ENCODE measurements around the gene CLDN24. TPM values are rescaled to one million over a fixed set of nuclear protein-coding genes. Genes with fewer than 3 reads are reported as not detected.
A peak's percentile ranks its signal among the peaks of the same experiment; 100 is the strongest.

CLDN24 gene
- total and polyA plus RNA-seq, 8 donors = 0.25 TPM; not detected in 7

DNA sequence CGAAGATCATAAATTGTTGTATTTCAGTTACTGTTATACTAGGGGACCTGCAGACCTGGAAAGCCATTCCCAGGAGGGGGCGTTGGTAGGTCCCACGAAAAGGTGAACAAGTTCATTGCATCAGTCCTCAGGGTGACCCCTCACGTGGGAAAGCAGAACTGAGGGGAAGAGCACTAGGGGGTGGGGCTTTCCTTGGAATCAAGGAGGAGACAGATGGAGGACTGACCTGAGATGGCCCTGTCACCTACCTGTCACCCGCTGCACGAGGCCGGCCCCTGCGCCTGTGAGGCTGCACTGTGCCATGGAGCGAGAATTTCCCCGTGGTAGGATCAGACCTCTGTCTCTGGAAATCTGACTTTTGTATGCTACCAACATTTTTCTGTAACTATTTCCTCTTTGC is 41.8 kb upstream of the CLDN24 start:
- no peak overlapping the region for H3K4me3 ChIP-seq
- H3K27me3 ChIP-seq = no peaks in the 10 kb centered on the region
- H3K36me3 ChIP-seq = no peaks in the 10 kb centered on the region
- H3K4me1 ChIP-seq = no peaks in the 10 kb centered on the region
- H3K27ac ChIP-seq = no peak overlapping the region
- H3K9me3 ChIP-seq = no peaks in the 10 kb centered on the region
- DNase-seq = no peak
- intact Hi-C loops (cut with DNase I; ENCODE audit: low total_unique reads) = no loop called here
- 73 to 81% (median 78%) methylated on average over 10 of the region's 10 CpGs for WGBS, 5 donors
- TF ChIP-seq CTCF (IDR thresholded peaks at IDR 0.05) (no peak), POLR2AphosphoS5 (IDR thresholded peaks at IDR 0.05) (no peak), POLR2A (IDR thresholded peaks at IDR 0.05) (no peak), EP300 (IDR thresholded peaks at IDR 0.05) (no peak)

DNA sequence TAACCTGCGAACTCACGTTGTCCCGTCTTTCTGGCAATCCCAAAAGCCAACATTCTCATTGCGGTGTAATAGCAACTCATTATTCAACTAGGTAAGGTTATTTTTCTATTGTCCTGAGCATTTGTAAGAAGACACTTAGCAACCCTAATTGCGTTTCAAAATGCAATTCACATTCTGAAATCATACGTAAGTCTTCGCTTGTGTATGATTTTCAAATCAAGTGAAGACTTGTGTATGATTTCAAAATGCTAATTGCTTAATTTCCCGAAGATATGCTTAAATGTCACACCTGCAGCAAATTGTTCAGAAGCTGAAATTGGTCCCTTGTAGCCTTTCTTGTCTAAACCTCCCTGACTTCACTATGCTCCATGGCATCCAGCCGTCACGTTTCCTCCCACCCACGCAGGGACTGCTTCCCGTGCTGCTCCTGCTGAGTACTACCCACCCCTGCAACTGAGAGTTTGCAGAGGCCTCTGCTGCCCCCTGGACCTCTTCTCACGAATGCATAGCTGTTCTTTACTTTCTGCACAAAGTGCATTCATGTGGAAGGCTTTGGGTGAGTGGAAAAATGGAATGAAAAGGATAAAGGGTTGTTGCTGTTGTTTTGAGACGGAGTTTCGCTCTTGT is 40.8 kb upstream of the CLDN24 start:
- WGBS, 5 donors = 68 to 75% (median 74%) methylated on average over 15 of the region's 15 CpGs
- DNase-seq = peak in 1 of 2 donors; percentile 37
- no peaks in the 10 kb centered on the region for H3K4me1 ChIP-seq
- H3K27ac ChIP-seq = no peak overlapping the region
- no peak overlapping the region for H3K4me3 ChIP-seq
- no peaks in the 10 kb centered on the region for H3K9me3 ChIP-seq
- no peaks in the 10 kb centered on the region for H3K27me3 ChIP-seq
- intact Hi-C loops (cut with DNase I; ENCODE audit: low total_unique reads) = no loop called here
- TF ChIP-seq POLR2A (IDR thresholded peaks at IDR 0.05) = no peak
- TF ChIP-seq CTCF (IDR thresholded peaks at IDR 0.05) = no peak
- no peak for TF ChIP-seq EP300 (IDR thresholded peaks at IDR 0.05)
- no peak for TF ChIP-seq POLR2AphosphoS5 (IDR thresholded peaks at IDR 0.05)
- H3K36me3 ChIP-seq = no peaks in the 10 kb centered on the region

DNA sequence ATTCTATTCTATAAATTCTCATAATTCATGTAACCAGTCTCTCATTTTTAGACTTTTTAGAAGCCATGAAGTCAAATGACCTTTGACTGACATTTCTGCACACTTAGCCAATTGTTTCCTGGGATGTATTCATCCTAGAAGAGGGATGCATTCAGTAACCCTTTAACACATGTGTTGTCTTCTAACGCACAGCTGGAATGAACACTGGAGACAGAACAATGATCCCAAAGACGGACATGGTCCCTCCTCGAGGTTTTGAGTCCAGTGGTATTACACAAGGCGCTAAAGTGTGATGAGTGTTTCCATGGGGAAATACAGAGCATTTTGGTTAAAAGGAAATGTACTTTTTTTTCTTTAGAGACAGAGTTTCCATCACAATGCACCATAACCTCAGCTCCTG is 39.8 kb upstream of the CLDN24 start:
- intact Hi-C loops (cut with DNase I; ENCODE audit: low total_unique reads) = no loop called here
- H3K27me3 ChIP-seq = no peaks in the 10 kb centered on the region
- no peaks in the 10 kb centered on the region for H3K9me3 ChIP-seq
- H3K4me3 ChIP-seq = no peak overlapping the region
- no peak overlapping the region for H3K27ac ChIP-seq
- 92 to 97% (median 95%) methylated on average over 4 of the region's 4 CpGs for WGBS, 5 donors
- no peak for TF ChIP-seq CTCF (IDR thresholded peaks at IDR 0.05)
- TF ChIP-seq POLR2A (IDR thresholded peaks at IDR 0.05) = no peak
- no peak for TF ChIP-seq POLR2AphosphoS5 (IDR thresholded peaks at IDR 0.05)
- no peak for TF ChIP-seq EP300 (IDR thresholded peaks at IDR 0.05)
- no peak for DNase-seq
- H3K4me1 ChIP-seq = no peaks in the 10 kb centered on the region
- H3K36me3 ChIP-seq = no peaks in the 10 kb centered on the region

DNA sequence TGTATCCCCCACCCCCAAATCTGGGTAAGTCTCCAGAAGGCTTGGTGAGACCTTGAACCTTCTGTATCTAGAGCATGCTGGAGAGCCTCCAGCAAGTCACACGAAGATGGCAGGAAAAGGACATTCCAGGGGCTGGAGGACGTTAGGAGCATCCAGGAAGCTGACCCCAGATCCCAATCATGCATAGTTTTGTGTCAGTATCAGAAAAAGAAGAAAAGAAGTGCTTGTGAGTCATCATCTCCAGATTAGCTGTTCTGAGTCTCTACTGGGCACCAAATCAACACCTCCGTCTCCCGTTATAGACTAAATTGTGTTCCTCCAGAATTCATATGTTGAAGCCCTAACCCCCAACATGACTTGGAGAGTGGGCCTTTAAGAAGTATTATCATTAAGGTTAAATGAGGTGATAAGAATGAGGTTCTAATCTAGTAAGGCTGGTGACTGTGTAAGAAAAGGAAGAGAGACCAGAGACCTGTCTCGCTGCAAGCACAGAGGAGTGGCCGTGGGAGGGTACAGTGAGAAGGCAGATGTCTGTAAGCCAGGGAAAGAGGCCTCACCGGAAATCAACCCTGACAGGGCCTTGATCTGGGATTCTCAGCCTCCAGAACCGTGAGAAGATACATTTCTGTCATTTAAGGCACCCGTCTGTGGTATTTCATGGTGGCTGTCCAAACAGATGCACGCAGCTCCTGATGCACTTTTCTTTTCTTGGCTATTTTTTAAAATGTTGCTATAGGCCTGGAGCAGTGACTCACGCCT is 38.1 kb upstream of the CLDN24 start:
- no peak for DNase-seq
- WGBS, 5 donors = 67 to 73% (median 71%) methylated on average over 11 of the region's 11 CpGs
- H3K27ac ChIP-seq = no peak overlapping the region
- intact Hi-C loops (cut with DNase I; ENCODE audit: low total_unique reads) = no loop called here
- no peak for TF ChIP-seq EP300 (IDR thresholded peaks at IDR 0.05)
- TF ChIP-seq POLR2A (IDR thresholded peaks at IDR 0.05) = no peak
- no peak for TF ChIP-seq POLR2AphosphoS5 (IDR thresholded peaks at IDR 0.05)
- TF ChIP-seq CTCF (IDR thresholded peaks at IDR 0.05) = no peak
- no peaks in the 10 kb centered on the region for H3K36me3 ChIP-seq
- no peaks in the 10 kb centered on the region for H3K27me3 ChIP-seq
- no peak overlapping the region for H3K4me3 ChIP-seq
- H3K9me3 ChIP-seq = no peaks in the 10 kb centered on the region
- H3K4me1 ChIP-seq = peaks cover 0 to 7% (median 4%) of the 10 kb centered on the region in 4 donors

Measured in stomach (tissue), 9 donors.